Gastrocnemius medialis (tissue), 4 donors: ENCODE data around the gene A2ML1.

Experiments
- CTCF ChIP-seq, 5 experiments: fragments of 450-650 bp in 3 of 5; fragments of 200-600 bp in 2 of 5; sonication (generic) in 2 of 5; IDR thresholded peaks in 4 of 5; conservative IDR thresholded peaks in 1 of 5; 1 replicate in 4 of 5; 2 replicates in 1 of 5; pipeline ENCODE4 v1.5.1; 2016 to 2019; ENCODE audit warnings: antibody characterized with exemption in 5 of 5, mild to moderate bottlenecking in 3 of 5, moderate library complexity in 3 of 5
- POLR2A ChIP-seq, 2 donors: fragments of 450-650 bp; IDR thresholded peaks; one replicate each; pipeline ENCODE4 v1.6.1; 2017; ENCODE audit warnings: antibody characterized with exemption in 2 of 2, mild to moderate bottlenecking in 2 of 2, moderate library complexity in 2 of 2

GRCh38 chr12:8905546-8905945 is 83.1 kb downstream of the A2ML1 start:
- TF ChIP-seq CTCF (IDR thresholded peaks at IDR 0.05 in 4 of 5, conservative IDR thresholded peaks at IDR 0.05 in 1 of 5) (no peak), POLR2A (IDR thresholded peaks at IDR 0.05) (no peak)
